ENCODE data around the gene CRHR2. TPM values are rescaled to one million over a fixed set of nuclear protein-coding genes. Genes with fewer than 3 reads are reported as not detected.

Gene CRHR2
- total and polyA plus RNA-seq, 2 donors (not counting 1 experiment from before 2014, with no cell fraction given): not detected

DNA sequence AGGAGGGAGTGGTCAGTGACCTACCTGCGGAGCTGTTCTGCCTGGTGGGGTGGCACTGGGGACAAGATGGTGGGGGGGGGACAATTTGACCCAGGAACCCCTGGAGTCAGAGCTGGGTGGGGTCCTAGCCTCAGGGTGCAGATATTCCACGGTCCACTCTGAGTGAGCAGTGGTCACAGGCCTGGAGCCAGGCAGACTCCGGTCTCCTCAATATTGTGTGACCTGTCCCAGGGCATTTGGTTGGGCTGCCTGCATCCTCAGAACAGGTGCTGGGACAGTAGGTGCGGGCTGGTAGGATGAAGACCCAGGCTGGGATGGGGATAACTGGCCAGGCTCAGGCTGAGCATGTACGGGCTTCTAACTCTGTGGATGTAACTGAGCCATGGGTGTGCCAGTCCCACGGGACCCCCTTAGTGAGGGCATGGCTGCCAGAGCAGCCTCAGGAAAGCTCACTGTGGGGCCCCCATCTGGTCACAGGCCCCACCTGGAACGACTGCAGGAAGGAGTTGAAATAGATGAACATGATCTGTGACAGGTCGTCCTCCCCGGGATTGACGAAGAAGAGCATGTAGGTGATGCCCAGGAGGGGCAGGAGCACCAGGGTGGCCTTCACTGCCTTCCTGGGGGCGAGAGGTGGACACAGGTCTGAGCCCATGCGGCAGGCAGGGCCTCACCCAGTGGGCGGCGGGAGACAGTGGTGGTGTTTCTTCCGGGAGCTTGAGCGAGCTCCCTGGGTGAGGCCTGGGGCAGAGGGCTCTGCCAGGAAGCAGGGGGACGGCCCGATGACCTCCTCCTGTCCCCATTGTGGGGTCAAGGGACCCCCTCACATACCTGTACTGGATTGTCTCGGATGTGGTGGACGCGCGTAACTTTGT lies 26.9 kb downstream of the CRHR2 start:
- Histone ChIP-seq H3K4me2 (ENCODE audit: extremely low read depth, insufficient read depth, low read length) (no peak overlapping the region), H3K4me3 (replicated peaks in 1 of 4; ENCODE audit: control extremely low read depth in 1 of 4, insufficient read depth in 1 of 4, low read depth in 3 of 4, low read length in 4 of 4) (no peak overlapping the region), H2AFZ (ENCODE audit: low read length) (no peak overlapping the region), H4K20me1 (ENCODE audit: control insufficient read depth, extremely low read depth, insufficient read depth, low read length) (no peaks in the 10 kb centered on the region), H3K27me3 (ENCODE audit: control insufficient read depth, insufficient read depth, low read length) (no peaks in the 10 kb centered on the region), H3K36me3 (ENCODE audit: control insufficient read depth, insufficient read depth, low read length) (no peaks in the 10 kb centered on the region), H3K4me1 (ENCODE audit: control insufficient read depth, extremely low read depth, insufficient read depth, low read length) (no peaks in the 10 kb centered on the region), H3K79me2 (ENCODE audit: control insufficient read depth, insufficient read depth, low read length) (no peaks in the 10 kb centered on the region), H3K27ac (ENCODE audit: insufficient read depth, low read length) (no peak overlapping the region), H3K9me3 (ENCODE audit: control insufficient read depth, insufficient read depth, low read depth, low read length) (no peaks in the 10 kb centered on the region), H3K9ac (ENCODE audit: insufficient read depth, low read length) (no peak overlapping the region)
- no peak for DNase-seq (ENCODE audit: low read depth in 2 of 2)
- no peak for TF ChIP-seq EZH2 (IDR thresholded peaks at IDR 0.05; ENCODE audit: low read length, missing control alignments)
- TF ChIP-seq, protein P1, sequence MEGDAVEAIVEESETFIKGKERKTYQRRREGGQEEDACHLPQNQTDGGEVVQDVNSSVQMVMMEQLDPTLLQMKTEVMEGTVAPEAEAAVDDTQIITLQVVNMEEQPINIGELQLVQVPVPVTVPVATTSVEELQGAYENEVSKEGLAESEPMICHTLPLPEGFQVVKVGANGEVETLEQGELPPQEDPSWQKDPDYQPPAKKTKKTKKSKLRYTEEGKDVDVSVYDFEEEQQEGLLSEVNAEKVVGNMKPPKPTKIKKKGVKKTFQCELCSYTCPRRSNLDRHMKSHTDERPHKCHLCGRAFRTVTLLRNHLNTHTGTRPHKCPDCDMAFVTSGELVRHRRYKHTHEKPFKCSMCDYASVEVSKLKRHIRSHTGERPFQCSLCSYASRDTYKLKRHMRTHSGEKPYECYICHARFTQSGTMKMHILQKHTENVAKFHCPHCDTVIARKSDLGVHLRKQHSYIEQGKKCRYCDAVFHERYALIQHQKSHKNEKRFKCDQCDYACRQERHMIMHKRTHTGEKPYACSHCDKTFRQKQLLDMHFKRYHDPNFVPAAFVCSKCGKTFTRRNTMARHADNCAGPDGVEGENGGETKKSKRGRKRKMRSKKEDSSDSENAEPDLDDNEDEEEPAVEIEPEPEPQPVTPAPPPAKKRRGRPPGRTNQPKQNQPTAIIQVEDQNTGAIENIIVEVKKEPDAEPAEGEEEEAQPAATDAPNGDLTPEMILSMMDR (conservative IDR thresholded peaks at IDR 0.05 in 1 of 2, IDR thresholded peaks at IDR 0.05 in 1 of 2; ENCODE audit: low read depth in 1 of 2, low read length in 2 of 2): no peak

DNA sequence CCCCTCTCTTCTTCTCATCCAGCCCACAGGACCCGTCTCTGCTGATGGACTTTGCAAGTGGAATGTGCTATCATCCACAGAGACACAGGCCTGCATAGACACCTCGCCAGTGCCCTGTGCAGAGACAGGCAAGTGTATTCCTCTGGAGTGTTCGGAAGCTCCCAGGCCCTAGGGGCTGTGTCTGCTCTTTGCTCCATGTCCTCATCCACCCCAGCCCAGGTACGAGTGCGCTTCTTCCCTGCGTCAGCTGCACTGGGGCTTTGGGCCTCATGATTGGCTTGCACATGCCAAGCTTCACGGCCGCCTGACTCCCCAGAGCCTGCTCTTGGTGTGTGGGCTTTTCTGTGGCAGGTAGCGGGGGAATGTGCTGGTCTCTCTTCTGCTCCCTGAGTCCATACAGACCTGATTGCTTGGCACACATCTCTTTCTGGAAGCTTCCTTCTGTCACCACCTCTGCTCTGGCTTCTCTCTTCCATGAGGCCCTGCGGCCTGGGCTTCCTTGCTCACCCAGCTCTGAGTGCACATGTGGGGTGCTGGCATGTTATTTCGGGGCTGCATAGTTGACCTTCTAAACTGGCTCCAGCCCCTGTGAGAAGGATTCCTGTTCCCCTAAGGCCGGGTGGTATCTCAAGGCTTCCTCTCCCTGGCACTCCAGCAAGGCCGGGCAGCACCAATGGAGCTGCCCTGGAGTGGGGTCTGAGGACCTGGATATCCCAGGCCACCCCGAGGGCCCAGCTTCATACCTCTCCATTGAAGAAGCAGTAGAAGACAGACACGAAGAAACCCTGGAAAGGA lies 27.8 kb downstream of the CRHR2 start:
- TF ChIP-seq, protein P1 (conservative IDR thresholded peaks at IDR 0.05 in 1 of 2, IDR thresholded peaks at IDR 0.05 in 1 of 2; ENCODE audit: low read depth in 1 of 2, low read length in 2 of 2): no peak
- TF ChIP-seq EZH2 (IDR thresholded peaks at IDR 0.05; ENCODE audit: low read length, missing control alignments): no peak
- Histone ChIP-seq H3K9me3 (ENCODE audit: control insufficient read depth, insufficient read depth, low read depth, low read length) (no peaks in the 10 kb centered on the region), H4K20me1 (ENCODE audit: control insufficient read depth, extremely low read depth, insufficient read depth, low read length) (no peaks in the 10 kb centered on the region), H3K4me3 (replicated peaks in 1 of 4; ENCODE audit: control extremely low read depth in 1 of 4, insufficient read depth in 1 of 4, low read depth in 3 of 4, low read length in 4 of 4) (no peak overlapping the region), H3K4me2 (ENCODE audit: extremely low read depth, insufficient read depth, low read length) (no peak overlapping the region), H3K36me3 (ENCODE audit: control insufficient read depth, insufficient read depth, low read length) (no peaks in the 10 kb centered on the region), H3K4me1 (ENCODE audit: control insufficient read depth, extremely low read depth, insufficient read depth, low read length) (no peaks in the 10 kb centered on the region), H3K9ac (ENCODE audit: insufficient read depth, low read length) (no peak overlapping the region), H3K27me3 (ENCODE audit: control insufficient read depth, insufficient read depth, low read length) (no peaks in the 10 kb centered on the region), H3K27ac (ENCODE audit: insufficient read depth, low read length) (no peak overlapping the region), H3K79me2 (ENCODE audit: control insufficient read depth, insufficient read depth, low read length) (no peaks in the 10 kb centered on the region), H2AFZ (ENCODE audit: low read length) (no peak overlapping the region)
- no peak for DNase-seq (ENCODE audit: low read depth in 2 of 2)

All from fibroblast of lung (primary cell).